Uterus (tissue), 4 donors: ENCODE results near the gene ALAS1. TPM values are rescaled to one million over a fixed set of nuclear protein-coding genes. Genes with fewer than 3 reads are reported as not detected.
"Not testable (repeated sequence)": the region's sequence is repeated elsewhere in the genome, so short reads cannot be mapped to it uniquely, and the experiment has no call there.

ENCODE experiments used
- DNase-seq, 2 donors: peaks; one replicate each; pipeline ENCODE4 v3.0.0-alpha.2; 2019 to 2020
- H3K27ac ChIP-seq, 2 donors: fragments of 200-600 bp; sonication (generic); 1 replicate in 1 of 2; 2 replicates in 1 of 2; pipeline ENCODE4 v1.5.1; 2016 to 2018
- H3K27me3 ChIP-seq, 2 donors: fragments of 200-600 bp; sonication (generic); one replicate each; pipeline ENCODE4 v1.5.1; 2018 to 2019; ENCODE audit warnings: control low read depth in 1 of 2
- H3K36me3 ChIP-seq, 2 donors: fragments of 200-600 bp; sonication (generic); one replicate each; pipeline ENCODE4 v1.5.1; 2019; ENCODE audit warnings: control low read depth in 1 of 2
- H3K4me1 ChIP-seq, 2 donors: fragments of 200-600 bp; sonication (generic); one replicate each; pipeline ENCODE4 v1.5.1; 2018 to 2019; ENCODE audit warnings: control low read depth in 1 of 2
- H3K4me3 ChIP-seq, 2 donors: fragments of 200-600 bp; sonication (generic); 1 replicate in 1 of 2; 2 replicates in 1 of 2; pipeline ENCODE4 v1.5.1; 2018 to 2019; ENCODE audit warnings: mild to moderate bottlenecking in 1 of 2
- H3K9me3 ChIP-seq, 2 donors: fragments of 200-600 bp; sonication (generic); one replicate each; pipeline ENCODE4 v1.5.1; 2019; ENCODE audit warnings: control low read depth in 1 of 2
- CTCF ChIP-seq, 4 experiments: fragments of 200-600 bp in 2 of 4; fragments of 450-650 bp in 2 of 4; sonication (generic) in 2 of 4; IDR thresholded peaks; one replicate each; pipeline ENCODE4 v1.5.1; 2016 to 2019; ENCODE audit warnings: antibody characterized with exemption in 4 of 4, mild to moderate bottlenecking in 2 of 4, moderate library complexity in 1 of 4
- POLR2A ChIP-seq, 2 donors: fragments of 450-650 bp; IDR thresholded peaks; one replicate each; pipeline ENCODE4 v1.6.1; 2016; ENCODE audit warnings: antibody characterized with exemption in 2 of 2, mild to moderate bottlenecking in 1 of 2, moderate library complexity in 1 of 2
- intact Hi-C: fragments of 100-400 bp; cut with DNase I; formaldehyde crosslinking; loops from one replicate; pipeline ENCODE4 v1.15.1; 2023; ENCODE audit warnings: low total_unique reads
- total RNA-seq, 4 donors: library from RNA; depleted of rRNA in 3 of 4; stranded (reverse); fragments of >200 nt in 3 of 4; gene quantifications; one replicate each; pipeline versions ENCODE4 v1.1.0 to v1.2.4, GENCODE V29; 2014 to 2023
- donor health status: DM: yes; HTN: yes; CAD: no.

The ALAS1 gene
- total RNA-seq, result 10 to 100 TPM in 3 of 4 donors, 1 to 10 TPM in 1; 4.9 to 56.2 (median 36.2) TPM

GRCh38 chr3:52197842-52198625, at the start of gene ALAS1:
Gene ALAS1 (plus strand): TSS chr3:52198160. CDS start chr3:52199242, 1,082 bp downstream.
- intact Hi-C loops, result no loop called here

GRCh38 chr3:52149021-52149420, 48.9 kb upstream of the ALAS1 start:
- Histone ChIP-seq H3K9me3 (no peaks in the 10 kb centered on the region), H3K27me3 (no peaks in the 10 kb centered on the region), H3K36me3 (no peaks in the 10 kb centered on the region), H3K27ac (no peak overlapping the region), H3K4me1 (peaks cover 0 to 5% of the 10 kb centered on the region in 2 donors), H3K4me3 (no peak overlapping the region)
- TF ChIP-seq POLR2A (IDR thresholded peaks at IDR 0.05) (no peak), CTCF (IDR thresholded peaks at IDR 0.05) (no peak)
- no peak for DNase-seq
- intact Hi-C loops, result no loop called here

More at GRCh38 chr3:52197842-52198625, at the start of gene ALAS1:
- TF ChIP-seq CTCF (IDR thresholded peaks at IDR 0.05), result peak in 2 of 4 experiments; percentile 13 to 48
- TF ChIP-seq POLR2A (IDR thresholded peaks at IDR 0.05), result peak; percentile 72 to 89
- Histone ChIP-seq H3K36me3 (no peaks in the 10 kb centered on the region), H3K9me3 (no peaks in the 10 kb centered on the region), H3K4me1 (peaks cover 0 to 5% of the 10 kb centered on the region in 2 donors), H3K4me3 (peak within 1 kb of the TSS; percentile 83 to 97), H3K27me3 (no peaks in the 10 kb centered on the region), H3K27ac (peak within 1 kb of the TSS; percentile 79 to 84)
- peak; percentile 91 to 94 for DNase-seq

DNA sequence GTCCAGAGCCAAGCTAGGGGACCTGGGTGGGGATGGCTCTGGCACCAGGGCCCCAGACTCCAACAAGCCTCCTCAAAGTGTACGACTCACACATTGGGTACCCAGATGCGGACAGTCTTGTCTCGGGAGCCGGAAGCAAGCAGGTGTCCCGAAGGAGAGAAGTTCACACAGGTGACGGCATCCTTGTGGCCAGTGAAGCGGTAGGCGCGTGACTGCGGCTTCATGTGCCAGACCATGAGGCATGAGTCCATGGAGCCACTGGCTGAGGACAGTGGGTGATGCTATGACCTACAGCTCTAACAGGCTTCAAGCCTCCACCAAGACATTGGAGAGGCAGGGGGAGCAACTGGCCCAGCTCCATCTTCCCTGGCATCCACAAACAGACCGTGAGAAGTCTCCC, 48.2 kb upstream of the ALAS1 start:
- intact Hi-C loops, result no loop called here
- TF ChIP-seq CTCF (IDR thresholded peaks at IDR 0.05) (no peak), POLR2A (IDR thresholded peaks at IDR 0.05) (no peak)
- Histone ChIP-seq H3K27me3 (no peaks in the 10 kb centered on the region), H3K4me1 (peaks cover 0 to 6% of the 10 kb centered on the region in 2 donors), H3K27ac (no peak overlapping the region), H3K4me3 (no peak overlapping the region), H3K9me3 (no peaks in the 10 kb centered on the region), H3K36me3 (no peaks in the 10 kb centered on the region)
- DNase-seq, result no peak

GRCh38 chr3:52150357-52150756, 47.6 kb upstream of the ALAS1 start:
- Histone ChIP-seq H3K4me3 (no peak overlapping the region), H3K27ac (no peak overlapping the region), H3K9me3 (no peaks in the 10 kb centered on the region), H3K4me1 (peaks cover 0 to 6% of the 10 kb centered on the region in 2 donors), H3K27me3 (no peaks in the 10 kb centered on the region), H3K36me3 (no peaks in the 10 kb centered on the region)
- intact Hi-C loops, result no loop called here
- DNase-seq, result no peak
- no peak for TF ChIP-seq POLR2A (IDR thresholded peaks at IDR 0.05)
- TF ChIP-seq CTCF (IDR thresholded peaks at IDR 0.05), result no peak

- Histone ChIP-seq H3K27me3 (no peaks in the 10 kb centered on the region), H3K4me3 (no peak overlapping the region), H3K9me3 (no peaks in the 10 kb centered on the region), H3K27ac (no peak overlapping the region), H3K4me1 (peaks cover 0 to 6% of the 10 kb centered on the region in 2 donors), H3K36me3 (no peaks in the 10 kb centered on the region)
- intact Hi-C loops, result no loop called here
- TF ChIP-seq POLR2A (IDR thresholded peaks at IDR 0.05) (no peak), CTCF (IDR thresholded peaks at IDR 0.05) (no peak)
- no peak for DNase-seq
These were observed 47.1 kb upstream of the ALAS1 start for GRCh38 chr3:52150860-52151259.

DNA sequence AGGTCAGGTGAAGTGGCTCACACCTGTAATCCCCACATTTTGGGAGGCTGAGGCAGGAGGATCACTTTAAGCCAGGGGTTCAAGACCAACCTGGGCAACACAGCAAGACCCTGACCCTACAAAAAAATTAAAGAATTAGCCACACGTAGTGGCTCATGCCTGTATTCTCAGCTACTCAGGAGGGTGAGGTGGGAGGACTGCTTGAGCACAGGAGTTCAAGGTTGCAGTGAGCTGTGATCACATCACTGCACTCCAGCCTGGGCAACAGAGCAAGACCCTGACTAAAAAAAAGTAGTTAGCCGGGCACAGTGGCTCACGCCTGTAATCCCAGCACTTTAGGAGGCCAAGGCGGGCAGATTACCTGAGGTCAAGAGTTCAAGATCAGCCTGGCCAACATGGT, 46.0 kb upstream of the ALAS1 start:
- H3K27ac ChIP-seq, H3K9me3 ChIP-seq, H3K4me3 ChIP-seq, intact Hi-C loops, H3K27me3 ChIP-seq, H3K4me1 ChIP-seq, DNase-seq, H3K36me3 ChIP-seq: not testable (repeated sequence)
